ENCODE data around the gene KLK12.
"Not testable (repeated sequence)": the region's sequence is repeated elsewhere in the genome, so short reads cannot be mapped to it uniquely, and the experiment has no call there.

KLK12 gene

GRCh38 chr19:51014242-51014641, 20.6 kb downstream of the KLK12 start:
- no peak for DNase-seq

GRCh38 chr19:51012661-51013190, 22.1 kb downstream of the KLK12 start:
- no peak for DNase-seq

- DNase-seq = no peak
These were observed 24.6 kb downstream of the KLK12 start for GRCh38 chr19:51010066-51010795.

- no peak for DNase-seq
These were observed 25.5 kb downstream of the KLK12 start for GRCh38 chr19:51009061-51009891.

- DNase-seq = no peak
These were observed 27.3 kb downstream of the KLK12 start for GRCh38 chr19:51007488-51007887.

- no peak for DNase-seq
These were observed 28.4 kb downstream of the KLK12 start for GRCh38 chr19:51006406-51006805.

GRCh38 chr19:51005248-51005647, 29.6 kb downstream of the KLK12 start:
- DNase-seq = no peak

GRCh38 chr19:51003316-51003715, 31.5 kb downstream of the KLK12 start:
- no peak for DNase-seq

- no peak for DNase-seq
These were observed 32.1 kb downstream of the KLK12 start for GRCh38 chr19:51002542-51003311.

- DNase-seq = no peak
These were observed 32.7 kb downstream of the KLK12 start for GRCh38 chr19:51002089-51002532.

- no peak for DNase-seq
These were observed 33.3 kb downstream of the KLK12 start, which contains the start of gene KLK8 for GRCh38 chr19:51001515-51001914. TSS of gene KLK8 (minus strand) at chr19:51001604. CDS start at chr19:51001167, 437 bp downstream.

GRCh38 chr19:51000981-51001380, 33.8 kb downstream of the KLK12 start:
- no peak for DNase-seq

- no peak for DNase-seq
These were observed 34.4 kb downstream of the KLK12 start for GRCh38 chr19:51000426-51000825.

GRCh38 chr19:50998686-50999085, 36.1 kb downstream of the KLK12 start:
- no peak for DNase-seq

- no peak for DNase-seq
These were observed 36.7 kb downstream of the KLK12 start for GRCh38 chr19:50998061-50998460.

- DNase-seq = no peak
These were observed 40.7 kb downstream of the KLK12 start for GRCh38 chr19:50994129-50994528.

GRCh38 chr19:50992666-50993035, 42.2 kb downstream of the KLK12 start:
- no peak for DNase-seq

- DNase-seq = not testable (repeated sequence)
These were observed 50.4 kb downstream of the KLK12 start for GRCh38 chr19:50984416-50984815.

GRCh38 chr19:50983625-50984292, 51.0 kb downstream of the KLK12 start, which contains the start of gene KLK7:
TSS of gene KLK7 (minus strand) at chr19:50983917. CDS start at chr19:50982399, 1,518 bp downstream.
- no peak for DNase-seq

- DNase-seq = no peak
These were observed 52.6 kb downstream of the KLK12 start for GRCh38 chr19:50982186-50982585.

- no peak for DNase-seq
These were observed 53.1 kb downstream of the KLK12 start for GRCh38 chr19:50981587-50982146.

GRCh38 chr19:50980208-50980607, 54.6 kb downstream of the KLK12 start:
- no peak for DNase-seq
